Trophoblast cell (in vitro differentiated cells and primary cell): ENCODE measurements around the gene RASIP1.

Experiments used
- DNase-seq, 2 donors: peaks; one replicate each; pipeline ENCODE4 v3.0.0-alpha.2; 2016
- H2AFZ ChIP-seq: 2 replicates; pipeline ENCODE4 v1.6.1; 2013; ENCODE audit warnings: low read length, moderate library complexity, mild to moderate bottlenecking; ENCODE audit not compliant: insufficient read depth, poor library complexity
- H2AK5ac ChIP-seq: 2 replicates; pipeline ENCODE4 v1.6.1; 2013; ENCODE audit warnings: mild to moderate bottlenecking, low read length
- H2BK120ac ChIP-seq: 2 replicates; pipeline ENCODE4 v1.6.1; 2013; ENCODE audit warnings: low read length, mild to moderate bottlenecking, moderate library complexity; ENCODE audit not compliant: insufficient read depth, poor library complexity
- H2BK12ac ChIP-seq: 2 replicates; pipeline ENCODE4 v1.6.1; 2013; ENCODE audit warnings: mild to moderate bottlenecking, low read length, moderate library complexity
- H2BK5ac ChIP-seq: 2 replicates; pipeline ENCODE4 v1.6.1; 2013; ENCODE audit warnings: low read length, low read depth, moderate library complexity, mild to moderate bottlenecking; ENCODE audit not compliant: poor library complexity
- H3K14ac ChIP-seq: 2 replicates; pipeline ENCODE4 v1.6.1; 2013; ENCODE audit warnings: mild to moderate bottlenecking, low read length
- H3K18ac ChIP-seq: 2 replicates; pipeline ENCODE4 v1.6.1; 2013; ENCODE audit warnings: mild to moderate bottlenecking, low read length
- H3K23ac ChIP-seq: 2 replicates; pipeline ENCODE4 v1.6.1; 2013; ENCODE audit warnings: low read length
- H3K27ac ChIP-seq: 2 replicates; pipeline ENCODE4 v1.5.1; 2013; ENCODE audit warnings: low read depth, mild to moderate bottlenecking, inconsistent platforms, low read length, moderate library complexity
- H3K27me3 ChIP-seq: 2 replicates; pipeline ENCODE4 v1.6.1; 2013; ENCODE audit warnings: inconsistent platforms, mild to moderate bottlenecking, low read length, moderate library complexity; ENCODE audit not compliant: insufficient read depth
- H3K36me3 ChIP-seq, 2 experiments: 1 replicate in 1 of 2; 2 replicates in 1 of 2; pipeline ENCODE4 v1.6.1; 2013; ENCODE audit warnings: low read length in 2 of 2, mild to moderate bottlenecking in 2 of 2, moderate library complexity in 1 of 2; ENCODE audit not compliant: insufficient read depth in 2 of 2, control insufficient read depth in 1 of 2
- H3K4ac ChIP-seq: 2 replicates; pipeline ENCODE4 v1.6.1; 2013; ENCODE audit warnings: low read depth, mild to moderate bottlenecking, low read length, moderate library complexity
- H3K4me1 ChIP-seq, 2 experiments: 1 replicate in 1 of 2; 2 replicates in 1 of 2; pipeline ENCODE4 v1.6.1; 2013; ENCODE audit warnings: low read length in 2 of 2, mild to moderate bottlenecking in 2 of 2, moderate library complexity in 1 of 2; ENCODE audit not compliant: insufficient read depth in 2 of 2, control insufficient read depth in 1 of 2
- H3K4me2 ChIP-seq: 2 replicates; pipeline ENCODE4 v1.6.1; 2013; ENCODE audit warnings: inconsistent platforms, mild to moderate bottlenecking, low read length, moderate library complexity
- H3K4me3 ChIP-seq: 2 replicates; pipeline ENCODE4 v1.5.1; 2013; ENCODE audit warnings: mild to moderate bottlenecking, low read depth, low read length, inconsistent platforms
- H3K79me1 ChIP-seq: one replicate; pipeline ENCODE4 v1.6.1; 2013; ENCODE audit warnings: low read length
- H3K79me2 ChIP-seq: 2 replicates; pipeline ENCODE4 v1.6.1; 2013; ENCODE audit warnings: low read length, mild to moderate bottlenecking; ENCODE audit not compliant: control insufficient read depth, insufficient read depth, poor library complexity
- H3K9ac ChIP-seq: 2 replicates; pipeline ENCODE4 v1.6.1; 2013; ENCODE audit warnings: mild to moderate bottlenecking, low read length
- H3K9me3 ChIP-seq: 2 replicates; pipeline ENCODE4 v1.6.1; 2013; ENCODE audit warnings: low read depth, mild to moderate bottlenecking, control low read depth, inconsistent platforms, low read length; ENCODE audit not compliant: insufficient read depth
- H4K12ac ChIP-seq: 2 replicates; pipeline ENCODE4 v1.6.1; 2013; ENCODE audit warnings: low read depth, mild to moderate bottlenecking, low read length, moderate library complexity
- H4K8ac ChIP-seq: 2 replicates; pipeline ENCODE4 v1.6.1; 2013; ENCODE audit warnings: low read depth, mild to moderate bottlenecking, low read length, moderate library complexity
- H4K91ac ChIP-seq: one replicate; pipeline ENCODE4 v1.6.1; 2013; ENCODE audit warnings: low read depth, mild to moderate bottlenecking, low read length, moderate library complexity
- WGBS: extraction: QIAGEN DNeasy Blood & Tissue Kit; methylation state at CpG from one replicate; pipeline ENCODE4 v1.1.7; 2013; ENCODE audit warnings: missing lambda C conversion rate; ENCODE audit not compliant: insufficient read length, insufficient coverage; ENCODE audit errors: extremely low coverage; 5-methylcytosine and 5-hydroxymethylcytosine counted together

The RASIP1 gene

DNA sequence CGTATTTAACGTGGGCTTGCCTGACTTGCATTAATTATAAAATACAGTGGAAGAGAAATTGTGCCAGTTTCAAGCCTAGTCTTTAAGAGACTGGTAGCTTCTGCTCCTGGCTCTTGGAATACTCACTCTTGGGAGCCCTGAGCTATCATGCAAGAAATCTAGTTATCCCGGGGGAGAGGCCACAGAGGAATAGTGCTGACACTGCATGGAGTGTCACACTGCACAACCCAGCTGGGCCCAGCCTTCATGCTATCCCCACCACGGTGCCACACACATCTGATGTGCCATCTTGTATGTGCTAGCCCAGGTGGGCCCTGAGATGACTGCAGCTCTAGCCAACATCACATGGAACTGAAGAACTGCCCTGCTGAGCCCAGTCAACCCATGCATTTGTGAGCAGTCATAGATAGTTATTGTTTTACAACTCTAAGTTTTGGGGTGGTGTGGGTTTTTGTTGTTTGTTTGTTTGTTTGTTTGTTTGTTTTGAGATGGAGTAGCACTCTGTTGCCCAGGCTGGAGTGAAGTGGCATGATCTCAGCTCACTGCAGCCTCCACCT, 29.2 kb downstream of the RASIP1 start:
- H4K91ac ChIP-seq: no peak overlapping the region
- H4K12ac ChIP-seq: no peak overlapping the region
- no peak overlapping the region for H3K9ac ChIP-seq
- H3K4me2 ChIP-seq: no peak overlapping the region
- H3K9me3 ChIP-seq: peaks cover 4% of the 10 kb centered on the region
- peaks cover 6% of the 10 kb centered on the region for H3K79me2 ChIP-seq
- H3K4me3 ChIP-seq: no peak overlapping the region
- H3K27me3 ChIP-seq: no peaks in the 10 kb centered on the region
- H2BK120ac ChIP-seq: no peak overlapping the region
- H3K14ac ChIP-seq: no peak overlapping the region
- no peak overlapping the region for H3K23ac ChIP-seq
- no CpG with 5 or more reads among the region's 4 CpGs for WGBS
- no peak overlapping the region for H2BK5ac ChIP-seq
- no peaks in the 10 kb centered on the region for H3K36me3 ChIP-seq
- H3K18ac ChIP-seq: no peak overlapping the region
- no peak overlapping the region for H2AFZ ChIP-seq
- no peak overlapping the region for H4K8ac ChIP-seq
- no peak overlapping the region for H2AK5ac ChIP-seq
- H3K4ac ChIP-seq: no peak overlapping the region
- H3K4me1 ChIP-seq: peaks cover 10 to 14% of the 10 kb centered on the region in 2 experiments
- no peak overlapping the region for H3K27ac ChIP-seq
- peaks cover 7% of the 10 kb centered on the region for H3K79me1 ChIP-seq
- H2BK12ac ChIP-seq: no peak overlapping the region
- DNase-seq: no peak

DNA sequence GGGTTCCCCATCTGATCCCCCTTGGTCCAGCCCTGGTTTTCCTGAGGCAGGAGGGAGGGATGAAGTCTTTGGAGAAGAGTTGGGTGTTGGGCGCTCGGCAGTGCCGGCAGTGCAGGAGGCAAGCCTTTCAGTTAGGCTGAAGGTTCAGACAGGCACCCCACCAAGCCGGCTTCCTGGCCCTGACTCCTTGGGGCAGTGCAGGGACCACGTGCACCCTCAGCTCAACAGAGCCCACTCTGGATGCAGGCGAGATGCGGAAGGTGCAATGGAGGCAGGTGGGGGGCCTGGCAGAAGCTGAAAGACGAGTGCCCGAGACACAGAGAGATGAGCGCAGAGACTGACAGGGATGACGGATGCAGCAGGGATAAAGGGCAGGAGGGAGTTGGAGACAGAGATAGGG, 31.9 kb downstream of the RASIP1 start:
- no peak overlapping the region for H3K27ac ChIP-seq
- no peak overlapping the region for H4K12ac ChIP-seq
- H3K18ac ChIP-seq: no peak overlapping the region
- H3K4ac ChIP-seq: no peak overlapping the region
- H3K4me3 ChIP-seq: no peak overlapping the region
- H3K4me1 ChIP-seq: peaks cover 7% of the 10 kb centered on the region in 2 experiments
- no peak overlapping the region for H3K9ac ChIP-seq
- no peak overlapping the region for H4K8ac ChIP-seq
- no peak for DNase-seq
- H2AK5ac ChIP-seq: no peak overlapping the region
- H2BK12ac ChIP-seq: no peak overlapping the region
- WGBS: no CpG with 5 or more reads among the region's 11 CpGs
- H4K91ac ChIP-seq: no peak overlapping the region
- no peak overlapping the region for H2BK120ac ChIP-seq
- no peak overlapping the region for H2AFZ ChIP-seq
- H3K23ac ChIP-seq: no peak overlapping the region
- no peak overlapping the region for H2BK5ac ChIP-seq
- no peak overlapping the region for H3K4me2 ChIP-seq
- H3K27me3 ChIP-seq: no peaks in the 10 kb centered on the region
- no peak overlapping the region for H3K14ac ChIP-seq
- H3K36me3 ChIP-seq: no peaks in the 10 kb centered on the region
- H3K79me1 ChIP-seq: no peaks in the 10 kb centered on the region
- peaks cover 6% of the 10 kb centered on the region for H3K9me3 ChIP-seq
- H3K79me2 ChIP-seq: no peaks in the 10 kb centered on the region

DNA sequence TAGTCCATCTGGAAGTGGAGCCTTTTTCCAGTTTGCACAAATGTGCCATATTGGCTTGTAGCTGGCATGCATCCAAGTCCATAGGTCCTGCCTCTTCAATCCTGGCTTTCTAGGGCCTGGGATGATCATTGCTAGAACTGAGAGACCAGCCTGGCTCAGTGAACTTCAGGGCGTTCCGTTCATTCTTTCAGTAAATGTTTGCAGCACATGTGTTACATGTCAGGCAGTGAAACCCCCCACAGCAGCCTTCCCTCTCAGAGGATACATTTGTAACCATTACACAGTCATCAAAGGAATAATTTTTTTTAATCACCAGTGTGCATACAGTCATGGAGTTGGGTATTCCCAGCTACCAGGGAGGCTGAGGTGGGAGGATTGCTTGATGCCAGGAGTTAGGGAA, 35.0 kb downstream of the RASIP1 start:
- Histone ChIP-seq H4K8ac (no peak overlapping the region), H4K91ac (no peak overlapping the region), H2AFZ (no peak overlapping the region), H3K27ac (no peak overlapping the region), H4K12ac (no peak overlapping the region), H3K4ac (no peak overlapping the region), H3K9ac (no peak overlapping the region), H2BK12ac (no peak overlapping the region), H3K79me1 (no peaks in the 10 kb centered on the region), H2BK120ac (no peak overlapping the region), H3K14ac (no peak overlapping the region), H3K27me3 (no peaks in the 10 kb centered on the region), H3K9me3 (peaks cover 5% of the 10 kb centered on the region), H3K4me2 (no peak overlapping the region), H2AK5ac (no peak overlapping the region), H3K4me1 (no peaks in the 10 kb centered on the region), H3K4me3 (no peak overlapping the region), H3K79me2 (no peaks in the 10 kb centered on the region), H2BK5ac (no peak overlapping the region), H3K23ac (no peak overlapping the region), H3K36me3 (peaks cover 0 to 3% of the 10 kb centered on the region in 2 experiments), H3K18ac (no peak overlapping the region)
- no CpG with 5 or more reads among the region's 2 CpGs for WGBS
- DNase-seq: no peak

DNA sequence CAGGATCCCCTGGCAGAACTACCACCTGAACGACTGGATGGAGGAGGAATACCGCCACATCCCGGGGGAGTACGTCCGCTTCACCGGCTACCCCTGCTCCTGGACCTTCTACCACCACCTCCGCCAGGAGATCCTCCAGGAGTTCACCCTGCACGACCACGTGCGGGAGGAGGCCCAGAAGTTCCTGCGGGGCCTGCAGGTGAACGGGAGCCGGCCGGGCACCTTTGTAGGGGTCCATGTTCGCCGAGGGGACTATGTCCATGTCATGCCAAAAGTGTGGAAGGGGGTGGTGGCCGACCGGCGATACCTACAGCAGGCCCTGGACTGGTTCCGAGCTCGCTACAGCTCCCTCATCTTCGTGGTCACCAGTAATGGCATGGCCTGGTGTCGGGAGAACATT, 37.1 kb downstream of the RASIP1 start:
- no peak overlapping the region for H2BK120ac ChIP-seq
- H4K8ac ChIP-seq: no peak overlapping the region
- no peaks in the 10 kb centered on the region for H3K79me2 ChIP-seq
- H3K4me3 ChIP-seq: no peak overlapping the region
- no peaks in the 10 kb centered on the region for H3K4me1 ChIP-seq
- H4K91ac ChIP-seq: no peak overlapping the region
- no peak overlapping the region for H3K23ac ChIP-seq
- H3K27me3 ChIP-seq: no peaks in the 10 kb centered on the region
- no peaks in the 10 kb centered on the region for H3K79me1 ChIP-seq
- DNase-seq: no peak
- H3K4ac ChIP-seq: no peak overlapping the region
- no peak overlapping the region for H3K9ac ChIP-seq
- no peak overlapping the region for H3K27ac ChIP-seq
- H2BK5ac ChIP-seq: no peak overlapping the region
- H3K9me3 ChIP-seq: peaks cover 3% of the 10 kb centered on the region
- no peak overlapping the region for H3K4me2 ChIP-seq
- H2BK12ac ChIP-seq: no peak overlapping the region
- H3K36me3 ChIP-seq: peaks cover 0 to 3% of the 10 kb centered on the region in 2 experiments
- H2AK5ac ChIP-seq: no peak overlapping the region
- WGBS: no CpG with 5 or more reads among the region's 23 CpGs
- no peak overlapping the region for H2AFZ ChIP-seq
- H3K18ac ChIP-seq: no peak overlapping the region
- H4K12ac ChIP-seq: no peak overlapping the region
- H3K14ac ChIP-seq: no peak overlapping the region
